ENCODE data around the gene PRKAB2.
"Not testable (repeated sequence)": the region's sequence is repeated elsewhere in the genome, so short reads cannot be mapped to it uniquely, and the experiment has no call there.

Gene PRKAB2

DNA sequence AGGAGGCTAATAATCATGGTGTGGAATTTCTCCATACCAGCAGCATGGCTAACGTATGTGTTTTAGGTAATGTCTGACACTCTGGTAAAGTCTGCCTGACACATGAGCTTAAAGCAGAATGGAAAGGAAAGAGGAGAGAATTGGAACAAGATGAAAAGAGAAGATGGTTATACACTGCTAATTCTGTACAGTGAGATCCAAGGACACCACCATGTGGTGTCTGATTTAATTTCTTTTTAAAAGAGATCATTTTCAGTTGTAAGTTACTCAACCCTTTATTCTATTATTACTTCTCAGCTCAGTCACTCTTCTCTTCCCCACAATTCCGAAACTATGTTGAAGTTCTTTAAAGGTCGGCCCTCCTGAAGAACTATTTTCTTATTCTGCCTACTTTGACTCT lies 15.6 kb downstream of the PRKAB2 start:
- H3K36me3 Mint-ChIP-seq (ENCODE audit: low read depth): peaks cover 65% of the 10 kb centered on the region
- no peak overlapping the region for H3K4me3 Mint-ChIP-seq
- H3K9me3 Mint-ChIP-seq: no peaks in the 10 kb centered on the region
- TF ChIP-seq, protein P1, sequence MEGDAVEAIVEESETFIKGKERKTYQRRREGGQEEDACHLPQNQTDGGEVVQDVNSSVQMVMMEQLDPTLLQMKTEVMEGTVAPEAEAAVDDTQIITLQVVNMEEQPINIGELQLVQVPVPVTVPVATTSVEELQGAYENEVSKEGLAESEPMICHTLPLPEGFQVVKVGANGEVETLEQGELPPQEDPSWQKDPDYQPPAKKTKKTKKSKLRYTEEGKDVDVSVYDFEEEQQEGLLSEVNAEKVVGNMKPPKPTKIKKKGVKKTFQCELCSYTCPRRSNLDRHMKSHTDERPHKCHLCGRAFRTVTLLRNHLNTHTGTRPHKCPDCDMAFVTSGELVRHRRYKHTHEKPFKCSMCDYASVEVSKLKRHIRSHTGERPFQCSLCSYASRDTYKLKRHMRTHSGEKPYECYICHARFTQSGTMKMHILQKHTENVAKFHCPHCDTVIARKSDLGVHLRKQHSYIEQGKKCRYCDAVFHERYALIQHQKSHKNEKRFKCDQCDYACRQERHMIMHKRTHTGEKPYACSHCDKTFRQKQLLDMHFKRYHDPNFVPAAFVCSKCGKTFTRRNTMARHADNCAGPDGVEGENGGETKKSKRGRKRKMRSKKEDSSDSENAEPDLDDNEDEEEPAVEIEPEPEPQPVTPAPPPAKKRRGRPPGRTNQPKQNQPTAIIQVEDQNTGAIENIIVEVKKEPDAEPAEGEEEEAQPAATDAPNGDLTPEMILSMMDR (IDR thresholded peaks at IDR 0.05): no peak
- H3K27ac Mint-ChIP-seq: peak overlapping the region; percentile 28
- no peak for DNase-seq
- peaks cover 6% of the 10 kb centered on the region for H3K4me1 Mint-ChIP-seq
- H3K27me3 Mint-ChIP-seq (ENCODE audit: low read depth, poor library complexity): no peaks in the 10 kb centered on the region

DNA sequence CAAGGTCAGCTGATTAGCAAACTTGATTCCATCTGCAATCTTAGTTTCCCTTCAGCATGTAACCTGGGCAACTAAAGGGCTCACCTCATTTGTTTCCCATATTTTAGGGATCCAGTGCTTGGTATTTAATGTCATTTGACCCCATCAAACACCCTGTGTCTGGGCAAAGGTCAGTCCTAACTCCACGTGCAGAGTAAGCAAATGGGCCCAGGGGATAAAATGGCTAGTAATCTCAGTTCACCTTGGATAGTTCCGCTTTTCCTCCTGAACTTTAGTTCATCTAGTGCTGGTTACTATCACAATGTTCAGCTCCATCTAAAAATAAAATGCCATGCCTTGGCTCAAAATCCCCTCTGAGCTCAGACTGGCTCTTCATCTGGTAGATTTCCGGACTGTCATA lies 19.5 kb downstream of the PRKAB2 start:
- Mint-ChIP-seq H3K9me3 (no peaks in the 10 kb centered on the region), H3K27ac (no peak overlapping the region), H3K4me1 (peaks cover 6% of the 10 kb centered on the region), H3K4me3 (no peak overlapping the region), H3K36me3 (ENCODE audit: low read depth) (peaks cover 37% of the 10 kb centered on the region), H3K27me3 (ENCODE audit: low read depth, poor library complexity) (no peaks in the 10 kb centered on the region)
- TF ChIP-seq, protein P1 (IDR thresholded peaks at IDR 0.05): no peak
- DNase-seq: no peak

DNA sequence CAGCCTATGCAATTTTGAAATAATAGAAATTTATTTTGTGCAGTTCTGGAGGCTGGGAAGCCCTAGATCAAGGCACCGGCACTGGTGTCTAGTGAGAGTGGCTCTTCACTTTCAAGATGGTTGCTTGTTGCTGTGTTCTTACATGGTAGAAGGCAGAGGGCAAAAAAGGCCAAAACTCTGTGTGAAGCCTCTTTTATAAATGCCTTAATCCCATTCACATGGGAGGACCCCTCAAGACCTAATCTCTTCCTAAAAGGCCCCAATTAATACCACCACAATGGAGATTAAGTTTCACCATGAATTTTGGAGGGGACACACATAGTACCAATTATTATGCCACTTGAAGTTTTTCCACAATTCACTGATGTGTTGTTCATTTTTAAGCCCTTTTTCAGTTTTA lies 21.0 kb downstream of the PRKAB2 start:
- Mint-ChIP-seq H3K27ac (no peak overlapping the region), H3K4me3 (no peak overlapping the region), H3K9me3 (no peaks in the 10 kb centered on the region), H3K27me3 (ENCODE audit: low read depth, poor library complexity) (no peaks in the 10 kb centered on the region), H3K4me1 (peaks cover 6% of the 10 kb centered on the region), H3K36me3 (ENCODE audit: low read depth) (peaks cover 23% of the 10 kb centered on the region)
- no peak for DNase-seq
- TF ChIP-seq, protein P1 (IDR thresholded peaks at IDR 0.05): no peak

DNA sequence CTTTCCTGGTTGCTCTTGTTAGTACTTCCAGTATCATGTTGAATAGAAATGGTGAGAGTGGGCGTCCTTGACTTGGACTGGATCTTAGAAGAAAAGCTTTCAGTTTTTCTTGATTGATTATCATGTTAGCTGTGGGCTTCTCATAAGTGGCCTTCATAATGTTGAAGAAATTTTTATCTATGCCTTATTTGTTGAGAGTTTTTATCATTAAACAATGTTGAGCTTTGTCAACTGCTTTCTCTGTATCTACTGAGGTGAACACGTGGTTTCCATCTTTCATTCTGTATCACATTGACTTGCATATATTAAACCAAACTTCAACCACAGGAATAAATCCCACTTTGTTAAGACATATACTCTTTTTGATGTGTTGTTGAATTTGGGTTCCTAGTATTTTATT lies 29.4 kb downstream of the PRKAB2 start:
- no peak overlapping the region for H3K27ac Mint-ChIP-seq
- H3K9me3 Mint-ChIP-seq: peaks cover 4% of the 10 kb centered on the region
- no peak for DNase-seq
- no peaks in the 10 kb centered on the region for H3K36me3 Mint-ChIP-seq (ENCODE audit: low read depth)
- no peaks in the 10 kb centered on the region for H3K4me1 Mint-ChIP-seq
- TF ChIP-seq, protein P1 (IDR thresholded peaks at IDR 0.05): no peak
- peaks cover 6% of the 10 kb centered on the region for H3K27me3 Mint-ChIP-seq (ENCODE audit: low read depth, poor library complexity)
- no peak overlapping the region for H3K4me3 Mint-ChIP-seq

DNA sequence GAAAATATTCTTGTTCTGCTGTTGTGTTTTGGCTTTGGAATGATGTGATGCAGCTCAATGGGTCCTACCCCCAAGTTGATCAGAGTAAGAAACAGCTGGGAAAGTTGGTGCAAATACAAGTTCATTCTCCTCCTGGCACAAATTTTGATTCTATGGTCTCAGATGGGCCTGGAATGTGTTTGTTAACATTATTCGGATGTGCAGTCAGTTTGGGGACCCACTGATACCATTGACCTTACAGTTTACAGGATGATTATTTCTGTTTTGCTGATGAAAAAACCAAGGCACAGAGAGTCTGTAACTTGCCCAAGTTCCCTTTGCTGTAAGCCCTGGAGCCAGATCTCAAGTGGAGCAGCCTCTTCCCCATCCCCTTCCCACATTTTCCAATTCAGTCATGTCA lies 41.5 kb downstream of the PRKAB2 start:
- H3K9me3 Mint-ChIP-seq; H3K4me3 Mint-ChIP-seq; DNase-seq; H3K27me3 Mint-ChIP-seq (ENCODE audit: low read depth, poor library complexity); H3K36me3 Mint-ChIP-seq (ENCODE audit: low read depth); H3K4me1 Mint-ChIP-seq; H3K27ac Mint-ChIP-seq: not testable (repeated sequence)

DNA sequence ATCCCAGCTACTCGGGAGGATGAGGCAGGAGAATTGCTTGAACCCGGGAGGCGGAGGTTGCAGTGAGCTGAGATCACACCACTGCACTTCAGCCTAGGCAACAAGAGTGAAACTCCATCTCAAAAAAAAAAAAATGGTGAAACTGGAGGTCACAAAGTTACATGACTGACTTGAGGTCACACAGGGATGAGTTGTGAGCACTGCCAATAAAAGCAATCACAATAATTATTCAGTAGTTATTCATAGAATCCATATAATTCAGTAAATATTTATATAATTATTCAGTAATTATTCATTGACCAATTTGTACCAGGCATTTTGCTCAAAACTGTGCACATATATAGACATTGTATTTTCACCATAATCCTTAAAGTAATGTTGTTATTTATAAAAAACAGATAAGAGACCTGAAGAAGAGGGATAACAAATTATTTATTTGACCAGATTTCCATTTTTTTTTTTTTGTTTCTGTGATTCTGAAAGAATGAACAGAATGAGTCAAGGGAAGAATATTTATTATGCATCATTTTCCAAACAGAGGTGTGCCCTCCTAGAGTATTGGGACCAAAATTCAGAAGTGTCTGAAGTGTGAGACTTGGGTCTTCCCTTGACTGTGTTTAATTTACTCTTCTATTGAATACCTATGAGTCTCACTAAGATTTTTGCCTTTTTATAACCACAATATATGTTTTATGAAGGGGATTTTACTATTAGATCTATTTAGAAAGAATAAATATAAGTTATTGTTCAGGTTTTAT lies 43.0 kb downstream of the PRKAB2 start:
- DNase-seq: no peak
- Mint-ChIP-seq H3K4me1 (no peaks in the 10 kb centered on the region), H3K36me3 (ENCODE audit: low read depth) (no peaks in the 10 kb centered on the region), H3K27ac (no peak overlapping the region), H3K9me3 (peaks cover 3% of the 10 kb centered on the region), H3K27me3 (ENCODE audit: low read depth, poor library complexity) (peaks cover 7% of the 10 kb centered on the region), H3K4me3 (no peak overlapping the region)
- TF ChIP-seq, protein P1 (IDR thresholded peaks at IDR 0.05): no peak

Measured in nephron progenitor cell (in vitro differentiated cells).